CD1c-positive myeloid dendritic cell (primary cell): ENCODE results near the gene NUPR1.
"Not testable (repeated sequence)": the region's sequence is repeated elsewhere in the genome, so short reads cannot be mapped to it uniquely, and the experiment has no call there.

Experiments
- DNase-seq: peaks from one replicate; pipeline ENCODE4 v3.0.0-alpha.2; 2016; ENCODE audit errors: extremely low spot score

The NUPR1 gene

DNA sequence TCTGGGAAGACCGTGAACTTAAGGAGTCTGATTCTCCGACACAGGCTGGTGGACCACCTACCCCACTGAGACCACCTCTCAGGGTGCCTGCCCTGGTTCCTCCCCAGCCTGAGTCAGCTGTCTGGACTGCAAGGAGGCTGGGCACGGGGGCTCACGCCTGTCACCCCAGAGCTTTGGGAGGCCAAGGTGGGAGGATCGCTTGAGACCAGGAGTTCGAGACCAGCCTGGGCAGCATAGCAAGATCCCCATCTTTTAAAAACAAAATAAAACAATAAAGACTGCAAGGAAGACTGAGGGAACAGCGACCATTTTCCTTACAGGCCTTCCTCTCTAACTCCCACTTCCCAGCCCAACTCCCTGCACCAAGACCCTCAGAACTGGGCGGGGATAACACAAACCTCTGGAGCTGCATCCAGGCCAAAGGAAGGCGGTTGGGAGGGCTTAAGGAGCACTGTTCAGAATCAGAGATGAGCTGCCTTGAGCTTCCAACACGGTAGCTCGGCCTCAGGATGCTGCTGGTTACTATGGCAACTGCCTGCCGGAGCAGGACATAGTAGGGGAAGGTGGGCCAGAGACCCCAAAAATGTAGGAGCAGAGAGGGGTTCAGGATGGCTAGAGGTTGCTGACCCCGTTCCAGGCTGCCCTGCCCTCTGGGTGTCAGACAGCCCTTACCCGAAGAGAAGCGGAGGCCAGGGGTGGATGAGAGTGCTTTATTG is 40.0 kb downstream of the NUPR1 start:
- no peak for DNase-seq

DNA sequence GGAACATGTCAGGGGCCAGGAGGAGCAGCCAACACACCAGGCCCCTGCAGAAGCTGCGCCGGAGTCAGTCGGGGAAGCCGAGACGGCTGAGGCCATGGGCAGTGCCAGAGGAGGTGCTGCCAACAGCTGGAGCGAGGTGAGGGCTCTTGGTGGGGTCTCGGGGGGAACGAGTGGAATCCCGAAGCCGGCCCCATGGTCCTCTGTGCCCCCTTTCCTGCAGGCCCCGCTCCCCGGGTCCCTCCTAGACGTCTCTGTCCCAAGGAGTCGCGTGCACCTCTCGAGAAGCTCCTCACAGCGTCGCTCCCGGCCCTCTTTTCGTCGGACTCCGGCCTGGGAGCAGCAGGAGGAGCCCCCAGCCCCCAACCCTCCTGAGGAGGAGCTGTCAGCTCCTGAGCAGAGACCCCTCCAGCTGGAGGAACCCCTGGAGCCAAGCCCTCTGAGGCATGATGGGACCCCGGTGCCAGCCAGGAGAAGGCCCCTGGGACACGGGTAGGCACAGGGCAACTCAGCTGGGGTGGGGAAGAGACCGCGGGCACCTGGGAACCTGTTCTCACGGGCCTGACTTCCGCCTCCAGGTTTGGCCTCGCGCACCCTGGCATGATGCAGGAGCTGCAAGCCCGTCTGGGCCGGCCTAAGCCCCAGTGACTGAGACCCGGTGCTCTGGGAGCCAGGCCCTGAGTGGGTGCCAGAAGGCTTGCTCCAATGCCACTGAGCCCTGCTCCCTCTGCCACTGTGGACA is 40.7 kb downstream of the NUPR1 start:
- no peak for DNase-seq

DNA sequence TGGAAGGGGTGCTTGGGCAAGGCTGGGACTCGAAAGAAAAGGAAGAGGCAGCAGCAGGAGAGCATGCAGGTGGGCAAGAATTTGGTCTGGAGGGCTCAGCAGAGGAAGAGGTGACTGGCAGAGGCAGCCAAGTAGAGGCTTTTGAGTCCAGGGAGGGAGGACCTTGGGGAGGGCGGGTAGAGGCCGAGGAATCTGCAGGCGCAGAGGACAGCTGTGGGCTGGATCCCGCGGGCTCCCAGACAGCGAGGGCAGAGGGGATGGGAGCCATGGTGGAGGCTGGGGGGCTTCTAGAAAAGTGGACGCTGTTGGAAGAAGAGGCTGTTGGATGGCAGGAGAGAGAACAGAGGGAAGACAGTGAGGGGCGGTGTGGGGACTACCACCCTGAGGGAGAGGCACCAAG is 41.4 kb downstream of the NUPR1 start:
- DNase-seq: no peak

DNA sequence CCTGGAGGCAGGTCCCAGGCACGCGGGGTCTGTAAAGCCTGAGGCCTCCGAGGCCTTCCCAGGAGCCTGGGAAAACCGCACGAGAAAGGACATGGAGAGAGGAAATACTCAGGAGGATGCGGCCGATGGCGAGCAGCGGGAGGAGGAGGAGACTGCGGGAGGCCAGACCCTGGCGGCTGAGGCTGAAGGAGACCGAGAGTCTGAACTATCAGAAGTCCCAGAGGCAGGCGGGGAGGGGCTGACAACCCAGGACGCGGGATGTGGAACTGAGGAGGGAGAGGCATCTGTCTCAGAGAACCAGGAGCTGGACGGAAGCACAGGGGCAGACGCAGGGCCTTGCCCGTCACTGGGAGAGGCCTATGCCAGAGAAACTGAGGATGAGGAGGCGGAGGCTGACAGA is 41.9 kb downstream of the NUPR1 start:
- DNase-seq: no peak

DNA sequence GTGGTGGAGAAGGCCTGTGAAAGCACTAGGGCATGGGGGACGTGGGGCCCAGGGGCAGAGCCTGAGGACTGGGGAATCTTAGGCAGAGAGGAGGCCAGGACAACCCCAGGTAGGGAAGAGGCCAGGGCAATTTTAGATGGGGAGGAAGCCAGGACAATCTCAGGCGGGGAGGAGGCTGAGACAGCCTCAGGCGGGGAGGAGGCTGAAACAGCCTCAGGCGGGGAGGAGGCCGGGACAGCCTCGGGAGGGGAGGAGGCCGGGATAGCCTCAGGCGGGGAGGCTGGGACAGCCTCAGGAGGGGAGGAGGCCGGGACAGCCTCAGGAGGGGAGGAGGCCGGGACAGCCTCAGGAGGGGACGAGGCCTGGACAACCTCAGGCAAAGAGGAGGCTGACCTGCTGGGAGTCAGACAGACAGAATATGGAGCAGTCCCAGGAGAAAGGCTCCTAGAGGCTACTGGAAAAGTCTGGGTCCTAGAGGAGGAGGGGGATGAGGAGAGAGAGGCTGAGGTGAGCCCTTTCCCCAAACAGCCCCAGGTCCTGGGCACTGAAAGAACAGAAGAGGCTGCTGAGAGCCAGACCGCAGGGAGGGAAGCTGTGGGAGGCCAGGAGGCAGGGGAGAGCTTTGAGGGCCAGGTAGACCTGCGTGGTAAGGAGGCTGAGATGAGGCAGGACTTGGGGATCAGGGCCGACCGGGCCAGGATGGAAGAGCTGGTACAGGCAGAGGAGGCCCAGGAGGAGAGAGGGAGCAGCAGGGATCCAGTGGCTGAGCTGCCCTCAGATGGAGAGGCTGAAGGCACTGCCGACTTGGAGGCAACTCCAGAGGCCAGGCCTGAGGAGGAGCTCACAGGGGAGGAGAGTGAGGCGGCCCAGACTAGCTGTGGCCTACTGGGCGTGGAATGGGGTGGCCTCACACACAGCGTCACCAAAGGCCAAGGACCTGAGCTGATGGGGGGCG is 42.7 kb downstream of the NUPR1 start:
- DNase-seq: no peak

DNA sequence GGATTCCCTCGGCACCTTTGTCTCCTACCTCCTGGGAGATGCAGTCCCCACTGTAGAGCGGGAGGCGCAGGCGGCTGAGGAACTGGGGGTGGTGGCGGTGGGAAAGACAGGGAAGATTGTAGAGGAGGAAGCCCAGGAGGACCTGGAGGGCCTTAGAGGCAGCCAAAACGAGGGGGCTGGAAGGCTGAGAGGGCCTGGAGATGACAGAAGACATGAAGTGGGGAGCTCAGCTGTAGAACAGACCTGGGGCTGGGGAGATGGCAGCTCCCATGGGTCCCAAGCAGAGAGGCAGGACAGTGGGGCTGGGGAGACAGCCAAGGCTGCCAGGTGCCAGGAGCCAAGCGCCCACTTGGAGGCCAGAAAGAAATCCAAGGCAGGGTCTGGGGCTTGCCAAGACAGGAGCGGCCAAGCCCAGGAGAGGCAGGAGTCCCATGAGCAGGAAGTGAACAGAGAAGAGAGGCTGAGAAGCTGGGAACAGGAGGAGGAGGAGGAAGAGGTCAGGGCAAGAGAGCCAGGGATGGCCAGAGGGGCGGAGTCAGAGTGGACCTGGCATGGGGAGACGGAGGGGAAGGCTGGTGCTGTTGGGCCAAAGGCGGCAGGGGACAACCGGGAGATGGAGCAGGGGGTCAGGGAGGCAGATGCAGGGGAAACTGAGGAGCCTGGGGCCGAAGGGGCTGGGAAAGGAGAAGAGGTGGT is 43.5 kb downstream of the NUPR1 start:
- peak; percentile 31 for DNase-seq

DNA sequence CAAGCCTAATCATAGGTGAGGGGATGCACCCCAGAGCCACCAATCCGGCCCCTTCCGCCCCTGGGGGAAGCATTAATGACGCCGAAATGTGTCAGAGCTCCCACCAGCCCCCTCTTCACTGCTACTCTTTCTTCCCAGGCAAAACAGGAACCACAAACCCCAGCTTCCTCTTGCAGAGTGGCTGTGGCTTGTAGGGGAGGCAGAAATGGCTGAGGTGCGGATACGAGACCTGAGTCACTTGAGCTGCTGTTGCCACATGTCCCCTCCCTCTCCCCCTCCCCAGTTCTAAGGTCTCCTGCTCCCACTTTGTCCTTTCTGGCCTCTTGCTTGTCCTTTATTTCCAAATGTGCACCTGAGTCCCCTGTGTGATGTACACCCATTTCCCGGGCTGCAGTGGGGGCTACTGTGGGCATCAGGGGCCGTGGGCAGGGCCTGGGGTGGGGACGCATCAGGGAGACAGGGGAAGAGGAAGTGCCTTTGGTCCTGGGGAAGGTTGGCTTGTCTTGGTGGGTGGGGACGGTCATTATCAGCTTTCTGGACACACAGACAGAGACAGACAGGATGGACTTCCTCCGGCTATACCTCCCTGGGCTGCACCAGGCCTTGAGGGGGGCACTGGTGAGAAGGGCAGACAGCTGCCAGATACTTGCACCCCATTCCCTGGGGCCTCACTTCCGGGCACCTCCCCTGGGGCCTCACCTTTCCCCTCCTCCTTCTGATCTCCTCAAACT is 44.5 kb downstream of the NUPR1 start, which contains the start of gene APOBR:
APOBR (plus strand) TSS at position 523 of the 731 bp plus-strand sequence; CDS start at position 562, 39 bp downstream.
- peak; percentile 95 for DNase-seq

DNA sequence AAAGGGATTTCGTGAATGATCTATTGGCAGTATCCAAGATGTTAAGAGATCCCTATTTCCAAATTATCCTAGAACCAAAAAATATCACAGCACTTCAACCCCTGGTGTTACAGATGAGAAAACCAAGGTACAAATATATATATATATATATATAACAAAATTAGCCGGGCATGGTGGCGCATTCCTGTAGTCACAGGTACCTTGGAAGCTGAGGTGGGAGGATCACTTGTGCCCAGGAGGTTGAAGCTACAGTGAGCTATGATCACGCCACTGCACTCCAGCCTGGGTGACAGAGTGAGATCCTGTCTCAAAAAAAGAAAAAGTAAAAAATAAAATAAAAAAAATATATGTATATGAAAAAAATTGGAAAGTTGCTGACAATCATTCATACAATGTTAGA is 46.3 kb downstream of the NUPR1 start:
- DNase-seq: no peak

DNA sequence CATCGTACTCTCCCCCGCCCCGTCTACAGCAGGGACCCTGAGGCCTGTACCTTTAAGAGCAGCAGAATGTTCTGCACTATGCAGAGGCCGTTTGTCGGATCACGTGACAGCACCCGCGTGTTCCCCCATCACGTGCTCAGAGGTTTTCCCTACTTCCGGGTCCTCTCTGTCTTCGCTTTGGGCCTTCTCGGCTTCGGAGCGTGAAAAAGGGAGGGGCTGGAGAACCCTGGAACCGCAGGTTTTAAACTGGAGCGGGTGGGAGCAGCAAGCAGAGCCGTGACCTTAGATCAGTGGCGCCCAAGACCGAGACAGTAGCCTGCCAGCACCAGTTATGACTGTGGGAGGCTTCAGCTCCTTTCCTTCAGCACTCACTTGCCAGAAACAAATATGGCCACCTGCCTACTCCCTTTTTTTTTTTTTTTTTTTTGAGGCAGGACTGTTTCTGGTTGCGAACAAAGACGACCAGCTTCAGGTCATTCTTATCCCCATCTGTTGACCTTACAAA is 46.8 kb downstream of the NUPR1 start, which contains the start of gene CLN3:
CLN3 (minus strand) TSS at position 105 of the 505 bp plus-strand sequence. CDS start 315 bp downstream, outside the sequence.
- DNase-seq: peak; percentile 94

DNA sequence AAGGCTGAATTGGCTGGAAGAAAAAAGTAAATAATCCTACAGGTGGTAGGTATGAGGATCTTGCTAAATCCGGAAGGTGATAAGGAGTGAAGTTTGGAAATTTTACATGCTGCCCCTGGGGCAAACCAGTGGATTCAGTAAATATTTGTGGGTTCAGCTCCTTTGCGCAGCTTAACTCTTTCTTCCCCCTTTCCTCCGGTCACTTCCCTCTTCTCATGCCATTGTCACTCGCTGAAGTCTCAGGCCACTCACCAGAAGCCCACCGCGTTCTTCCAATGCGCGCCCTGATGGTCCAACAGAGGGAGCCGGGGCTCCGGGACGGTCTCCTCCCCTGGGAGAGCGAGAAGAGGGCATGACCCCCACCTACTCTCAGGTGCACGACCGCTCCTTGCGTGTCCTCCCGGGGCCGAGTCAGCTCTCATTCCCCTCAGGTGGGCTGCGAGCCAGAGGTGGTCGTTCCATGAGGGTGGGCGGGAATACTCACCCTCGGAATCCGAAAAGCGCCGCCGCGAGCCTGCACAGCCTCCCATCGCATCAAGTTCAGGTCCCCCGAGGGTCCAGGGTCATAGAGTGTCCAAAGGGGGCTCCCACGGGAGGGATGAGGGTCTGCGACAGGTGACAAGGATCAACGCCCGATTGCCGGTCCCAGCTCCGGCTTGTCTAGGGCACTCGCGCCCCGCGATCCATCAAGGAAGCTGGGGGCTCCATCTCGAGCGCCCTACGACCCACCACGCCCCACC is 47.4 kb downstream of the NUPR1 start:
- DNase-seq: peak; percentile 54

DNA sequence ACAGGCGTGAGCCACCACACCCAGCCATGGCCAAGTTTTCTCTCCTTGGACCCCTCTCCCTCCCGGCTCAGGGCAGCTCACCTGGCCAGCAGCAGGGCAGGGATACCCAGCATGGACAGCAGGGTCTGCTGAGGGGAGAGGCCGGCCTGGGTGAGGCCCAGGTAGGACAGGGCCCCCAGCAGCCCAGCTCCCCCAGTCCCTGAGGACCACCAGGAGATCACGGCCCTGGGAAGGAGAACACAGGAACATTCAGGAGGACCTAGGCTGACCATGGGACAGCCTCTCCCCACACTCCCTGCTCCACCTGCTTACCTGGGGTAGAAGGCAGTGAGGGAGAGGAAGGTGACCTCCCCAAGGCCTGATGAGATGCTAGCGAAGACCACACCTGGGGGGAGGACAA is 52.5 kb downstream of the NUPR1 start:
- no peak for DNase-seq

DNA sequence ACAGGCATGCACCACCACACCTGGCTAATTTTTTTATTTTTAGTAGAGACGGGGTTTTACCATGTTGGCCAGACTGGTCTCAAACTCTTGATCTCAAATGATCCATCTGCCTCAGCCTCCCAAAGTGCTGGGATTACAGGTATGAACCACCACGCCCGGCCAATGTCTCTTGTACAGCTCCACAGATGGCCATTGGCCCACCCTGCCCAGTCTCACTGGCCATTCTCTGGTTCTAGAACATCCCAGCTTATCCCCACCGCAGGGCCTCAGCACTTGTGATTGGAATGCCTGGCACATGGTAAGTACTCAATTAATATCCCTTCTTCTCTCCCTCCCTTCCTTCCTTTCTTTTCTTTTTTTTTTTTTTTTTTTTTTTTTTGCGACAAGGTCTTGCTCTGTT is 55.4 kb downstream of the NUPR1 start:
- not testable (repeated sequence) for DNase-seq
